Coronary artery (tissue), 2 donors: ENCODE measurements around the gene PLAAT1.

Experiments used
- DNase-seq: peaks from one replicate; pipeline ENCODE4 v3.0.0-alpha.2; 2017; ENCODE audit warnings: low spot score
- H3K27ac ChIP-seq, 2 donors: fragments of 200-600 bp; sonication (generic); one replicate each; pipeline ENCODE4 v1.5.1; 2016 to 2019
- H3K4me3 ChIP-seq: fragments of 200-600 bp; sonication (generic); 2 replicates; pipeline ENCODE4 v1.5.1; 2016; ENCODE audit warnings: mild to moderate bottlenecking, moderate library complexity
- CTCF ChIP-seq: fragments of 200-600 bp; sonication (generic); IDR thresholded peaks from one replicate; pipeline ENCODE4 v1.5.1; 2019; ENCODE audit warnings: antibody characterized with exemption

PLAAT1 gene

GRCh38 chr3:193250492-193250891 is 9.5 kb downstream of the PLAAT1 start:
- no peak for DNase-seq
- Histone ChIP-seq H3K27ac (no peak overlapping the region), H3K4me3 (no peak overlapping the region)
- TF ChIP-seq CTCF, result no peak

- no peak overlapping the region for H3K27ac ChIP-seq
- no peak for DNase-seq
- TF ChIP-seq CTCF, result no peak
- no peak overlapping the region for H3K4me3 ChIP-seq
Measured at GRCh38 chr3:193253986-193254660, 13.1 kb downstream of the PLAAT1 start.

GRCh38 chr3:193261970-193262369 is 20.9 kb downstream of the PLAAT1 start:
- H3K27ac ChIP-seq, result no peak overlapping the region
- TF ChIP-seq CTCF, result no peak
- no peak for DNase-seq
- H3K4me3 ChIP-seq, result no peak overlapping the region

- Histone ChIP-seq H3K27ac (no peak overlapping the region), H3K4me3 (no peak overlapping the region)
- DNase-seq, result no peak
- TF ChIP-seq CTCF, result no peak
Measured at GRCh38 chr3:193262707-193263106, 21.7 kb downstream of the PLAAT1 start.

- DNase-seq, result no peak
- Histone ChIP-seq H3K27ac (no peak overlapping the region), H3K4me3 (no peak overlapping the region)
- TF ChIP-seq CTCF, result no peak
Measured at GRCh38 chr3:193269343-193270028, 28.5 kb downstream of the PLAAT1 start.

GRCh38 chr3:193270451-193270850 is 29.4 kb downstream of the PLAAT1 start:
- Histone ChIP-seq H3K4me3 (no peak overlapping the region), H3K27ac (no peak overlapping the region)
- DNase-seq, result no peak

More at GRCh38 chr3:193270451-193270850, 29.4 kb downstream of the PLAAT1 start:
- no peak for TF ChIP-seq CTCF
